Measurements from ENCODE around the gene KSR1. TPM values are rescaled to one million over a fixed set of nuclear protein-coding genes. Genes with fewer than 3 reads are reported as not detected.
A peak's percentile ranks its signal among the peaks of the same experiment; 100 is the strongest.

Gene KSR1
- total and polyA plus RNA-seq, 10 of the 15 experiments (the other 5 are each of a cell fraction or from before 2014, with no cell fraction given) = 0.97 to 66.6 (median 22.9) TPM

GRCh38 chr17:27496971-27497370 is 40.7 kb downstream of the KSR1 start (continued):
- peak; percentile 64; the same call in 1 of the 2 replicates for TF ChIP-seq MLLT1 (IDR thresholded peaks at IDR 0.05)
- no peak for TF ChIP-seq ZZZ3 (IDR thresholded peaks at IDR 0.05; ENCODE audit: control insufficient read depth, insufficient read length, low read depth)
- TF ChIP-seq IKZF1 (conservative IDR thresholded peaks at IDR 0.05) = no peak
- TF ChIP-seq ATF7 (IDR thresholded peaks at IDR 0.05; ENCODE audit: low read depth) = no peak
- TF ChIP-seq CBFB (IDR thresholded peaks at IDR 0.05; ENCODE audit: low read depth) = no peak
- TF ChIP-seq FOXM1 (IDR thresholded peaks at IDR 0.05; ENCODE audit: low read depth, low read length) = no peak
- no peak for TF ChIP-seq NFYB (IDR thresholded peaks at IDR 0.05; ENCODE audit: insufficient read depth, low read depth, low read length)

GRCh38 chr17:27497696-27498095 is 41.4 kb downstream of the KSR1 start:
- Histone ChIP-seq H3K79me2 (ENCODE audit: control insufficient read depth, insufficient read depth, low read length) (peaks cover 38% of the 10 kb centered on the region), H3K4me2 (ENCODE audit: control insufficient read depth, insufficient read depth) (peak overlapping the region; percentile 87; the same call in 1 of the 2 replicates), H3K27me3 (replicated peaks in 1 of 2; ENCODE audit: control insufficient read depth in 2 of 2, insufficient read depth in 2 of 2, low read length in 1 of 2) (no peaks in the 10 kb centered on the region), H3K4me3 (no peak overlapping the region), H3K36me3 (ENCODE audit: control insufficient read depth in 2 of 2, insufficient read depth in 2 of 2, low read length in 1 of 2) (peaks cover 3 to 10% of the 10 kb centered on the region in 2 experiments; a peak in 3 of 4 replicates), H2AFZ (ENCODE audit: control insufficient read depth, low read depth, low read length) (no peak overlapping the region), H4K20me1 (ENCODE audit: control insufficient read depth, insufficient read depth) (no peaks in the 10 kb centered on the region), H3K4me1 (ENCODE audit: control insufficient read depth, insufficient read depth, low read length) (peaks cover 31% of the 10 kb centered on the region), H3K9me3 (replicated peaks; ENCODE audit: control insufficient read depth, insufficient read depth, low read length) (peaks cover 7% of the 10 kb centered on the region; the same call in 2 of the 3 replicates), H3K27ac (ENCODE audit: control insufficient read depth, insufficient read depth) (no peak overlapping the region; the same call in 1 of the 2 replicates), H3K9ac (ENCODE audit: control insufficient read depth, insufficient read depth, low read length) (no peak overlapping the region)
- no peak for DNase-seq (ENCODE audit: low read depth, low spot score)
- POLR2A ChIA-PET = interaction anchor here (0.8 to 1.8 kb wide), 6 partner anchors 20 to 47 kb away, joined by 3 to 5 read pairs (median 3); no protein-coding TSS in a partner anchor
- intact Hi-C loops (cut with micrococcal nuclease; ENCODE audit: unreplicated experiment) = loop anchor here (5.0 kb wide), 1 partner anchor 35 kb away; no protein-coding TSS in a partner anchor
- 22% methylated on average over 5 of the region's 5 CpGs for WGBS (ENCODE audit: insufficient coverage, insufficient replicate concordance, low lambda C conversion rate, missing lambda C conversion rate)
- SMC1A ChIA-PET (ENCODE audit: uncharacterized antibody, unreplicated experiment) = interaction anchor here (2.5 to 11.6 kb wide), 4 partner anchors 8 to 39 kb away, joined by 9 to 139 read pairs (median 20); no protein-coding TSS in a partner anchor
- no TSS peak for BruUV-seq (replicated peaks)
- in situ Hi-C loops (cut with MboI) = loop anchor here (25.0 kb wide), 2 partner anchors 1065 to 1390 kb away; partner anchors contain the start of genes FLOT2, PIGS and UNC119
- ATAC-seq = no peak
- no peak for FAIRE-seq
- TF ChIP-seq SREBF2 (IDR thresholded peaks at IDR 0.05; ENCODE audit: low read length) (no peak), EED (IDR thresholded peaks at IDR 0.05; ENCODE audit: low read depth) (peak; percentile 45; the same call in 1 of the 2 replicates)
- RAD21 ChIA-PET (ENCODE audit: unreplicated experiment) = interaction anchor here (1.0 to 4.9 kb wide), 5 partner anchors 9 to 79 kb away, joined by 4 to 16 read pairs (median 12); no protein-coding TSS in a partner anchor
- CTCF ChIA-PET = interaction anchor here (1.2 to 1.7 kb wide), 5 partner anchors 9 to 106 kb away, joined by 3 to 6 read pairs (median 4); partner anchors contain the start of gene KSR1

Measured in GM12878 (cell line).